Measurements from ENCODE around the gene CXCR3.

DNA sequence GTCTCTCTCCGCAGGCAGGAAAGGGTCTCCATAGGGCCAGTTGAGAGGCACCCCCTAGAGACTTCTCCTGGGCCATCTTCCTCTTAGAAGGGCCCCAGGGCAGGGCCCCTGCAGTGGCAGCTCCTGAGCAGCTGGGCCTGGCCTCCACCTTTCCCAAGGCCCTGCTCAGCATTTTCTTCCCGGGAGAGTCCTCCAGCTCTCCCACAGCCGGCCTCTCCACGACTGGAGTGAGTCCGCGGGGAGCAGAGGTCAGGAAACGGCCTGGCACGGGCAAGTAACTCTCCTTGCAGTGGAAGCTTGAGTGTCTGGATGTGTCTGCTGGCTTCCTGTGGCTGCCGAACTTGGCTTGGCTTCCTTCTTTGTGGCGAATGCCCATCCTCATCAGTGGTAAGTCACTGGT lies 47.4 kb upstream of the CXCR3 start:
- TF ChIP-seq, protein P1, sequence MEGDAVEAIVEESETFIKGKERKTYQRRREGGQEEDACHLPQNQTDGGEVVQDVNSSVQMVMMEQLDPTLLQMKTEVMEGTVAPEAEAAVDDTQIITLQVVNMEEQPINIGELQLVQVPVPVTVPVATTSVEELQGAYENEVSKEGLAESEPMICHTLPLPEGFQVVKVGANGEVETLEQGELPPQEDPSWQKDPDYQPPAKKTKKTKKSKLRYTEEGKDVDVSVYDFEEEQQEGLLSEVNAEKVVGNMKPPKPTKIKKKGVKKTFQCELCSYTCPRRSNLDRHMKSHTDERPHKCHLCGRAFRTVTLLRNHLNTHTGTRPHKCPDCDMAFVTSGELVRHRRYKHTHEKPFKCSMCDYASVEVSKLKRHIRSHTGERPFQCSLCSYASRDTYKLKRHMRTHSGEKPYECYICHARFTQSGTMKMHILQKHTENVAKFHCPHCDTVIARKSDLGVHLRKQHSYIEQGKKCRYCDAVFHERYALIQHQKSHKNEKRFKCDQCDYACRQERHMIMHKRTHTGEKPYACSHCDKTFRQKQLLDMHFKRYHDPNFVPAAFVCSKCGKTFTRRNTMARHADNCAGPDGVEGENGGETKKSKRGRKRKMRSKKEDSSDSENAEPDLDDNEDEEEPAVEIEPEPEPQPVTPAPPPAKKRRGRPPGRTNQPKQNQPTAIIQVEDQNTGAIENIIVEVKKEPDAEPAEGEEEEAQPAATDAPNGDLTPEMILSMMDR (IDR thresholded peaks at IDR 0.05): no peak
- TF ChIP-seq ZFX (IDR thresholded peaks at IDR 0.05; ENCODE audit: borderline replicate concordance): no peak
